Hematopoietic multipotent progenitor cell treated with erythropoietin and hydrocortisone succinate and interleukin-3 and kit ligand, for 4 days (in vitro differentiated cells): ENCODE measurements around the gene EDAR.
A peak's percentile ranks its signal among the peaks of the same experiment; 100 is the strongest.

Source experiments
- DNase-seq: peaks from one replicate; pipeline ENCODE4 v3.0.0-alpha.2; 2015

Gene EDAR

GRCh38 chr2:108938077-108938710 is 50.8 kb downstream of the EDAR start:
- peak; percentile 50 for DNase-seq

- no peak for DNase-seq
These were observed 51.5 kb downstream of the EDAR start for GRCh38 chr2:108937367-108938017.

GRCh38 chr2:108936866-108937265 is 52.2 kb downstream of the EDAR start:
- DNase-seq: no peak

- DNase-seq: no peak
These were observed 52.8 kb downstream of the EDAR start for GRCh38 chr2:108936076-108936864.

- DNase-seq: no peak
These were observed 53.7 kb downstream of the EDAR start for GRCh38 chr2:108935271-108935741.

- no peak for DNase-seq
These were observed 54.3 kb downstream of the EDAR start for GRCh38 chr2:108934583-108935245.

GRCh38 chr2:108934151-108934550 is 54.9 kb downstream of the EDAR start:
- DNase-seq: no peak

- peak; percentile 45 for DNase-seq
These were observed 55.3 kb downstream of the EDAR start for GRCh38 chr2:108933691-108934117.

GRCh38 chr2:108932736-108933332 is 56.2 kb downstream of the EDAR start:
- no peak for DNase-seq

GRCh38 chr2:108931372-108931771 is 57.6 kb downstream of the EDAR start:
- DNase-seq: no peak

GRCh38 chr2:108929807-108930425 is 59.1 kb downstream of the EDAR start:
- no peak for DNase-seq

GRCh38 chr2:108928660-108929377 is 60.2 kb downstream of the EDAR start:
- DNase-seq: no peak

- DNase-seq: peak; percentile 61
These were observed 60.9 kb downstream of the EDAR start for GRCh38 chr2:108927936-108928659.

GRCh38 chr2:108927405-108927804 is 61.6 kb downstream of the EDAR start:
- DNase-seq: no peak

- DNase-seq: no peak
These were observed 62.2 kb downstream of the EDAR start for GRCh38 chr2:108926561-108927380.

- no peak for DNase-seq
These were observed 63.3 kb downstream of the EDAR start for GRCh38 chr2:108925735-108926134.

- no peak for DNase-seq
These were observed 63.7 kb downstream of the EDAR start for GRCh38 chr2:108925286-108925685.

GRCh38 chr2:108924580-108925251 is 64.3 kb downstream of the EDAR start:
- DNase-seq: no peak
